Ishikawa (cell line): Measurements from ENCODE around the gene TM6SF1.

Experiments used
- CREB1 ChIP-seq: IDR thresholded peaks from 2 replicates; pipeline ENCODE4 v1.6.1; 2012; ENCODE audit warnings: low read depth
- EP300 ChIP-seq: IDR thresholded peaks from 2 replicates; pipeline ENCODE4 v1.6.1; 2012; ENCODE audit warnings: borderline replicate concordance
- RAD21 ChIP-seq: IDR thresholded peaks from 2 replicates; pipeline ENCODE4 v1.6.1; 2012; ENCODE audit warnings: low read depth
- TAF1 ChIP-seq: IDR thresholded peaks from 2 replicates; pipeline ENCODE4 v1.6.1; 2012; ENCODE audit warnings: low read depth, mild to moderate bottlenecking
- TCF12 ChIP-seq: IDR thresholded peaks from 2 replicates; pipeline ENCODE4 v1.6.1; 2012; ENCODE audit warnings: low read depth
- TF ChIP-seq, protein P1 (sequence below): IDR thresholded peaks from 2 replicates; pipeline ENCODE4 v1.6.1; 2012; ENCODE audit warnings: low read depth, mild to moderate bottlenecking

DNA sequence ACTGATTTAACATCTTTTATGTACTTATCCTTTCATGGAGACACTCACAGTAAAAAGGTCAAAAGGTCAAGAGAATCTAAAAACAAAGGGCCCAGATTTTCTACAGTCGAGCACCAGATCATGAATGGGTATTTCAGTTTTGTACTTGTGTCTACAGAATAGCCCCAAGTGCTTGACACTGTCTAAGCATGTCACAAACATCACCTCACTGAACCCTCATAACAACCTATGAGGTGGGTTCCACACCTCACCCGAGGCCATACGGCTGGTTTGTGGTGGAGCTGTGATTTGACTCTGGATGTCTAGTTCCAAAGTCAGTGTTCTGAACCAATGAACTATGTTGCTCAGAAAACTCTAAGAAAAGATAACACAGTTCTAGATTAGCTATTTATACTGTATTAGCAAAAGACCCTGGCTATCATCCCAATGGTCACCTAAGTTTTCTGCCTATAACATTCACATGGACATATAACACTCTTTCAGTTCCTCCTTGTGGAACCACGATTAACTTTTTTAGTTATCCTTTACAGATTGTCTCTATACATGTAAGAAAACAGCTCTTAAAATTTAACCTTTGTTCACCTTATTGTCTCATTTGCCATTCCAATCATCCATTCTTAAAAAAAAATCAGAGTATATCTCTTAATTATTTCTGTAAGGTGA lies 25.5 kb downstream of the TM6SF1 start:
- no peak for TF ChIP-seq CREB1
- TF ChIP-seq, protein P1, sequence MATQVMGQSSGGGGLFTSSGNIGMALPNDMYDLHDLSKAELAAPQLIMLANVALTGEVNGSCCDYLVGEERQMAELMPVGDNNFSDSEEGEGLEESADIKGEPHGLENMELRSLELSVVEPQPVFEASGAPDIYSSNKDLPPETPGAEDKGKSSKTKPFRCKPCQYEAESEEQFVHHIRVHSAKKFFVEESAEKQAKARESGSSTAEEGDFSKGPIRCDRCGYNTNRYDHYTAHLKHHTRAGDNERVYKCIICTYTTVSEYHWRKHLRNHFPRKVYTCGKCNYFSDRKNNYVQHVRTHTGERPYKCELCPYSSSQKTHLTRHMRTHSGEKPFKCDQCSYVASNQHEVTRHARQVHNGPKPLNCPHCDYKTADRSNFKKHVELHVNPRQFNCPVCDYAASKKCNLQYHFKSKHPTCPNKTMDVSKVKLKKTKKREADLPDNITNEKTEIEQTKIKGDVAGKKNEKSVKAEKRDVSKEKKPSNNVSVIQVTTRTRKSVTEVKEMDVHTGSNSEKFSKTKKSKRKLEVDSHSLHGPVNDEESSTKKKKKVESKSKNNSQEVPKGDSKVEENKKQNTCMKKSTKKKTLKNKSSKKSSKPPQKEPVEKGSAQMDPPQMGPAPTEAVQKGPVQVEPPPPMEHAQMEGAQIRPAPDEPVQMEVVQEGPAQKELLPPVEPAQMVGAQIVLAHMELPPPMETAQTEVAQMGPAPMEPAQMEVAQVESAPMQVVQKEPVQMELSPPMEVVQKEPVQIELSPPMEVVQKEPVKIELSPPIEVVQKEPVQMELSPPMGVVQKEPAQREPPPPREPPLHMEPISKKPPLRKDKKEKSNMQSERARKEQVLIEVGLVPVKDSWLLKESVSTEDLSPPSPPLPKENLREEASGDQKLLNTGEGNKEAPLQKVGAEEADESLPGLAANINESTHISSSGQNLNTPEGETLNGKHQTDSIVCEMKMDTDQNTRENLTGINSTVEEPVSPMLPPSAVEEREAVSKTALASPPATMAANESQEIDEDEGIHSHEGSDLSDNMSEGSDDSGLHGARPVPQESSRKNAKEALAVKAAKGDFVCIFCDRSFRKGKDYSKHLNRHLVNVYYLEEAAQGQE, result no peak
- TF ChIP-seq EP300, result no peak
- no peak for TF ChIP-seq RAD21
- no peak for TF ChIP-seq TCF12
- no peak for TF ChIP-seq TAF1
